ENCODE data around the gene CCNL2.
"Not testable (repeated sequence)": the region's sequence is repeated elsewhere in the genome, so short reads cannot be mapped to it uniquely, and the experiment has no call there.

The CCNL2 gene

GRCh38 chr1:1419363-1419812, 20.3 kb upstream of the CCNL2 start:
- DNase-seq: no peak

- DNase-seq: no peak
Measured at GRCh38 chr1:1418464-1419362, 19.6 kb upstream of the CCNL2 start.

GRCh38 chr1:1417825-1418463, 18.8 kb upstream of the CCNL2 start:
- not testable (repeated sequence) for DNase-seq

GRCh38 chr1:1417396-1417795, 18.3 kb upstream of the CCNL2 start:
- not testable (repeated sequence) for DNase-seq

- DNase-seq: no peak
Measured at GRCh38 chr1:1415751-1416150, 16.6 kb upstream of the CCNL2 start.

- DNase-seq: not testable (repeated sequence)
Measured at GRCh38 chr1:1412311-1412902, 13.3 kb upstream of the CCNL2 start.

- DNase-seq: no peak
Measured at GRCh38 chr1:1411626-1412025, 12.5 kb upstream of the CCNL2 start.

- DNase-seq: not testable (repeated sequence)
Measured at GRCh38 chr1:1410238-1410637, 11.1 kb upstream of the CCNL2 start.

- no peak for DNase-seq
Measured at GRCh38 chr1:1407636-1408318, 8.6 kb upstream of the CCNL2 start.

GRCh38 chr1:1406821-1407635, 7.9 kb upstream of the CCNL2 start, which contains the start of gene MRPL20:
MRPL20 (minus strand) TSS chr1:1407293; CDS start chr1:1407217, 76 bp downstream.
- DNase-seq: peak; percentile 97

GRCh38 chr1:1406101-1406820, 7.1 kb upstream of the CCNL2 start:
- DNase-seq: no peak

GRCh38 chr1:1403653-1404052, 4.5 kb upstream of the CCNL2 start:
- DNase-seq: peak; percentile 64

- DNase-seq: not testable (repeated sequence)
Measured at GRCh38 chr1:1402901-1403392, 3.8 kb upstream of the CCNL2 start.

- DNase-seq: peak; percentile 39
Measured at GRCh38 chr1:1402072-1402900, 3.2 kb upstream of the CCNL2 start.

GRCh38 chr1:1401457-1402010, 2.4 kb upstream of the CCNL2 start:
- DNase-seq: no peak

- DNase-seq: peak; percentile 6
Measured at GRCh38 chr1:1400576-1401456, 1.7 kb upstream of the CCNL2 start.

GRCh38 chr1:1399872-1400575, 889 bp upstream of the CCNL2 start:
- peak; percentile 6 for DNase-seq

- peak; percentile 42 for DNase-seq
Measured at GRCh38 chr1:1398677-1399186, 403 bp downstream of the CCNL2 start.

Data from suppressor macrophage treated with lipopolysaccharide for 4 hours (primary cell).